Esophagus squamous epithelium (tissue), 5 donors: ENCODE results near the gene CD34. TPM values are rescaled to one million over a fixed set of nuclear protein-coding genes. Genes with fewer than 3 reads are reported as not detected.
A peak's percentile ranks its signal among the peaks of the same experiment; 100 is the strongest.

ENCODE experiments used
- DNase-seq: peaks from one replicate; lab custom pipeline; 2025; lab: John Stamatoyannopoulos, UW
- H3K27ac ChIP-seq, 4 donors: fragments of 200-600 bp; sonication (generic); one replicate each; pipeline ENCODE4 v1.5.1; 2016 to 2019; ENCODE audit warnings: mild to moderate bottlenecking in 1 of 4
- H3K27me3 ChIP-seq, 4 donors: fragments of 200-600 bp; sonication (generic); 1 replicate in 3 of 4; 2 replicates in 1 of 4; pipeline versions ENCODE4 v1.5.1 to v1.6.0; 2017 to 2021; ENCODE audit warnings: antibody characterized with exemption in 1 of 4
- H3K36me3 ChIP-seq, 3 donors: fragments of 200-600 bp; sonication (generic); one replicate each; pipeline ENCODE4 v1.5.1; 2016 to 2019
- H3K4me1 ChIP-seq, 3 donors: fragments of 200-600 bp; sonication (generic); one replicate each; pipeline ENCODE4 v1.5.1; 2017 to 2019
- H3K4me3 ChIP-seq, 4 donors: fragments of 200-600 bp; sonication (generic); 1 replicate in 3 of 4; 2 replicates in 1 of 4; pipeline ENCODE4 v1.5.1; 2016 to 2019; ENCODE audit warnings: mild to moderate bottlenecking in 2 of 4, moderate library complexity in 1 of 4
- H3K9me3 ChIP-seq, 3 donors: fragments of 200-600 bp; sonication (generic); one replicate each; pipeline ENCODE4 v1.5.1; 2016 to 2019
- CTCF ChIP-seq, 6 experiments: fragments of 450-650 bp in 4 of 6; fragments of 200-600 bp in 2 of 6; sonication (generic) in 2 of 6; IDR thresholded peaks; one replicate each; pipeline ENCODE4 v1.5.1; 2016 to 2019; ENCODE audit warnings: antibody characterized with exemption in 6 of 6, mild to moderate bottlenecking in 4 of 6, moderate library complexity in 4 of 6
- POLR2A ChIP-seq, 4 donors: fragments of 450-650 bp; IDR thresholded peaks; one replicate each; pipeline ENCODE4 v1.6.1; 2017; ENCODE audit warnings: antibody characterized with exemption in 4 of 4, mild to moderate bottlenecking in 4 of 4, moderate library complexity in 3 of 4
- WGBS, 2 donors: methylation state at CpG; one replicate each; pipeline ENCODE4 v1.1.5; 2018; 5-methylcytosine and 5-hydroxymethylcytosine counted together
- intact Hi-C: fragments of 100-400 bp; cut with DNase I; formaldehyde crosslinking; loops from one replicate; pipeline ENCODE4 v1.15.0; 2022
- total RNA-seq, 4 donors: library from RNA; depleted of rRNA; stranded (reverse); fragments of >200 nt; gene quantifications; one replicate each; pipeline ENCODE4 v1.1.0, GENCODE V29; 2016
- donor health status: DM: yes; HTN: yes; CAD: no.

Gene CD34
- total RNA-seq, 4 donors from 2014 or later = 1.3 to 32.2 (median 11.0) TPM

DNA sequence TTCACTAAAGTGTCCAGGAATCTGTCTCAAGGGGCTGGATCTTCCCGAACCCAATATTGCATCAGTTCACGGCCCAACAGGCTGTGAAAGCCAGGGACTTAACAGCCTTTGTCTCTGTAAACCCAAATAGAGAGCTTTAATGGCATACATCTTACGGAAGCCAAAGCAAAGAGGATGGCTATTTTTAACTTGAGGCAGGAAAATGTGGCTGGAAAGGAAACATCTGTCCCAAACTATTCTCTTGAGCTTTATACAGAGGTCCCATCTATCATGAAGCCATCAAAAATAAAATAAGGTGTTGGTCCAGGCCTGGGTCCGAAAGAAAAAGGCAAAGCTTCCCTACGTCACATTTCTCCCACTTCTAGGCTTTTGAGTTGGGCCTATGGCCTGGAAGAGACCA lies 7.7 kb upstream of the CD34 start:
- 63 to 65% methylated on average over 4 to 5 of the region's 5 CpGs for WGBS, 2 donors
- H3K4me3 ChIP-seq = no peak overlapping the region
- peaks cover 0 to 6% (median 0%) of the 10 kb centered on the region in 4 donors for H3K27me3 ChIP-seq
- no peak for TF ChIP-seq POLR2A (IDR thresholded peaks at IDR 0.05)
- TF ChIP-seq CTCF (IDR thresholded peaks at IDR 0.05) = no peak
- intact Hi-C loops = no loop called here
- no peaks in the 10 kb centered on the region for H3K36me3 ChIP-seq
- peaks cover 0 to 46% (median 13%) of the 10 kb centered on the region in 3 donors for H3K4me1 ChIP-seq
- H3K9me3 ChIP-seq = no peaks in the 10 kb centered on the region
- H3K27ac ChIP-seq = peak overlapping the region in 3 of 4 donors; percentile 22 to 68 (median 24)
- no peak for DNase-seq

- Histone ChIP-seq H3K4me3 (no peak overlapping the region), H3K36me3 (no peaks in the 10 kb centered on the region), H3K27me3 (peaks cover 0 to 10% (median 0%) of the 10 kb centered on the region in 4 donors), H3K9me3 (no peaks in the 10 kb centered on the region), H3K27ac (peak overlapping the region in 3 of 4 donors; percentile 22 to 68 (median 24)), H3K4me1 (peaks cover 0 to 40% (median 10%) of the 10 kb centered on the region in 3 donors)
- DNase-seq = no peak
- WGBS, 2 donors = 70 to 79% methylated on average over 5 of the region's 5 CpGs
- intact Hi-C loops = no loop called here
- TF ChIP-seq POLR2A (IDR thresholded peaks at IDR 0.05) = no peak
Measured at GRCh38 chr1:207918011-207918410, 7.1 kb upstream of the CD34 start.

GRCh38 chr1:207917080-207917479 lies 6.2 kb upstream of the CD34 start:
- WGBS, 2 donors = 91 to 92% methylated on average over 3 to 4 of the region's 4 CpGs

DNA sequence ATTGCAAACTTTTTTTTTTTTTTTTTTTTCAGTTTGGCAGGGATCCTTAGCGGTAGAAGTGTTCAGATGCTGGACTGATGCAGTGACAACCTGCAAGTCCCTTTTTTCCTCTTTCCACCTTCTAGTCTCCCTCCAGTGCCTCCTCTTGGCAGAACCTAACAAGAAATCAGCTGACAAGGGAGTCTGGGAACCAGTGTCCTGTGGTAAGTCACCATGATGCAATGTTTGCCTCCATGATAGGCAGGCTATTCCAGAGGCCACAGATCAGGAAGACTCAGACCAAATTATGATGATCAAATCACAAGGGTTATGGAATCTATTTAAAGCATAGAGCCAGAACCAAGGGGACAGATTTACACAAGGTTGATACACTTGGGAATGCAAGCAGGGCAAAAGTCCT lies 3.0 kb upstream of the CD34 start:
- no peaks in the 10 kb centered on the region for H3K36me3 ChIP-seq
- H3K27ac ChIP-seq = no peak overlapping the region
- intact Hi-C loops = no loop called here
- DNase-seq = no peak
- peaks cover 5 to 31% (median 13%) of the 10 kb centered on the region in 3 donors for H3K4me1 ChIP-seq
- TF ChIP-seq CTCF (IDR thresholded peaks at IDR 0.05) (no peak), POLR2A (IDR thresholded peaks at IDR 0.05) (no peak)
- peaks cover 0 to 49% (median 0%) of the 10 kb centered on the region in 4 donors for H3K27me3 ChIP-seq
- no peaks in the 10 kb centered on the region for H3K9me3 ChIP-seq
- H3K4me3 ChIP-seq = no peak overlapping the region
- WGBS, 2 donors = 94 to 100% methylated on average over 1 of the region's 1 CpG

More at GRCh38 chr1:207917080-207917479, 6.2 kb upstream of the CD34 start:
- Histone ChIP-seq H3K9me3 (no peaks in the 10 kb centered on the region), H3K27ac (peak overlapping the region in 1 of 4 donors; percentile 24), H3K4me1 (peaks cover 0 to 32% (median 2%) of the 10 kb centered on the region in 3 donors), H3K4me3 (no peak overlapping the region), H3K36me3 (no peaks in the 10 kb centered on the region), H3K27me3 (peaks cover 0 to 20% (median 0%) of the 10 kb centered on the region in 4 donors)
- no peak for DNase-seq
- TF ChIP-seq POLR2A (IDR thresholded peaks at IDR 0.05) (no peak), CTCF (IDR thresholded peaks at IDR 0.05) (no peak)
- intact Hi-C loops = no loop called here

GRCh38 chr1:207911856-207912760 lies 1.2 kb upstream of the CD34 start:
- H3K27me3 ChIP-seq = peaks cover 0 to 49% (median 0%) of the 10 kb centered on the region in 4 donors
- no peaks in the 10 kb centered on the region for H3K36me3 ChIP-seq
- peak overlapping the region in 3 of 4 donors; percentile 29 to 81 (median 73) for H3K27ac ChIP-seq
- H3K4me3 ChIP-seq = peak overlapping the region in 2 of 4 donors; percentile 43 to 54
- intact Hi-C loops = no loop called here
- 58 to 70% methylated on average over 7 to 8 of the region's 8 CpGs for WGBS, 2 donors
- TF ChIP-seq CTCF (IDR thresholded peaks at IDR 0.05) (no peak), POLR2A (IDR thresholded peaks at IDR 0.05) (no peak)
- DNase-seq = no peak
- H3K9me3 ChIP-seq = no peaks in the 10 kb centered on the region
- H3K4me1 ChIP-seq = peaks cover 5 to 19% (median 10%) of the 10 kb centered on the region in 3 donors
